Skeletal muscle tissue (tissue), 5 donors: ENCODE results near the gene DDX54. TPM values are rescaled to one million over a fixed set of nuclear protein-coding genes. Genes with fewer than 3 reads are reported as not detected.

Experiments
- H3K27ac ChIP-seq: one replicate; pipeline ENCODE4 v1.7.0; 2013; ENCODE audit warnings: mild to moderate bottlenecking, low read depth, low read length, inconsistent platforms
- H3K27me3 ChIP-seq, 3 donors: one replicate each; pipeline ENCODE4 v1.7.0; 2013; ENCODE audit warnings: low read length in 3 of 3; ENCODE audit not compliant: control insufficient read depth in 3 of 3, insufficient read depth in 3 of 3
- H3K36me3 ChIP-seq, 3 donors: one replicate each; pipeline ENCODE4 v1.7.0; 2013; ENCODE audit warnings: low read length in 3 of 3; ENCODE audit not compliant: control insufficient read depth in 3 of 3, insufficient read depth in 3 of 3
- H3K4me1 ChIP-seq, 3 donors: one replicate each; pipeline ENCODE4 v1.7.0; 2013; ENCODE audit warnings: low read length in 3 of 3, mild to moderate bottlenecking in 3 of 3; ENCODE audit not compliant: control insufficient read depth in 3 of 3, insufficient read depth in 3 of 3
- H3K4me3 ChIP-seq, 3 donors: one replicate each; pipeline ENCODE4 v1.7.0; 2013; ENCODE audit warnings: low read length in 3 of 3
- H3K9ac ChIP-seq, 3 donors: one replicate each; pipeline ENCODE4 v1.7.0; 2013; ENCODE audit warnings: low read length in 3 of 3, mild to moderate bottlenecking in 3 of 3, moderate library complexity in 2 of 3, low read depth in 1 of 3
- H3K9me3 ChIP-seq, 3 donors: one replicate each; pipeline ENCODE4 v1.7.0; 2013; ENCODE audit warnings: low read length in 3 of 3; ENCODE audit not compliant: control insufficient read depth in 3 of 3
- small RNA-seq: library from RNA; depleted of rRNA; stranded (forward); fragments of <200 nt; gene quantifications from one replicate; pipeline ENCODE3, GENCODE V24; 2014
- total RNA-seq: library from RNA; depleted of rRNA; stranded (reverse); fragments of >200 nt; gene quantifications from one replicate; pipeline ENCODE4 v1.2.3, GENCODE V29; 2014
- donor health status: Osteomylitis.

DDX54 gene
- total RNA-seq, 1 donor from 2014 or later, result 29.7 TPM

DNA sequence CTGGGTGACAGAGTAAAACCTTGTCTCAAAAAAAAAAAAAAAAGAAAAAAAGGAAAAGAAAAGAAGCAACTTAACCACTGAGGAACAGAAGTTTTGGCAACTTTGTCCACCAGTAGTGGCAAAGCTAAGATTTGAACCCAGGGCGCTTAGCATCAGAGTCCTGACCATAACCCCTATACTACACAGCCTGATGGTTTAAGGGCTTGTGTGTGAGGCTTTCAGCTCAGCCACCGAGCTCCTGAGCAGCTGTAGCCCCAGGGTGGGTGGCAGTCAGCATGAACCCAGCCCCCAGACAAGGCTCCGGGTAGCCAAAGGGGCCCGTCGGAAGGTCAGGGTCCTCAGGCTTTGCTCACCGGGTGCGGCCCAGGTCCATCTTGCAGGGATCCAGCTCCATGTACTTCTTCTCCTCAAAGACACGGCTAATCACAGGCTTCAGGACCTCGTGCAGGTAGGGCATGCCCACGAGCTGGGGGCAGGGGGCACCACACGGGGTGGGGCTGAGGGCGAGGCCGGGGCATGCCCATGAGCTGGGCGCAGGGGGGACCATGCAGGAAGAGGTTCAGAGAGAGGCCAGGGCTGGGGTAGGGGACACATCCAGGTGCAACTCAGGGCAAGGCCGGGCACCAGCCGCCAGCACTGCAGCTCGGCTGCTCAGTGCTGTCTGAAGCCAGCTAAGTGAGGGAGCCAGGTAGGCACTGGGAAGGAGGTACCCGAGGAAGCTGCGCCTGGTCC is 70.7 kb downstream of the DDX54 start:
- Histone ChIP-seq H3K36me3 (no peaks in the 10 kb centered on the region), H3K9me3 (no peaks in the 10 kb centered on the region), H3K27ac (no peak overlapping the region), H3K4me1 (no peaks in the 10 kb centered on the region), H3K9ac (no peak overlapping the region), H3K4me3 (no peak overlapping the region), H3K27me3 (peaks cover 3 to 30% (median 15%) of the 10 kb centered on the region in 3 donors)

DNA sequence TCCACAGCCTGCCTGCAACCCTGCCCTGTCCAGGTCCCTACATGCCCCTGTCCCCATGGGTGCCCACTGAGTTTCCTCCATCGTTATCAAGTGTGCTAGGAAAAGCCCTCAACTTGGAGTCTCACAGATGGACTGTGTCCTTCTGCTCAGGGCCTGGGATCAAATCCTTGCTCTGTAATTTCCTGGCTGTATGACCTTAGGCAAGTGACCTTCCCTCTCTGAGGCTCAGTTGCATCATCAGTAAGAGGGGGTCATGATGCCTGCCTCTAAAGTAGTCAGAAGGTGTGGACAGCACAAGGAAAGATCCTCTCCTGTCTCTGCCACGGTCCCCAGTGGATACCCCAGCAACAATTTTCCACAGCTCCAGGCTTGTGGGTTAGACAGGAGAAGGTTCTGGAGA is 71.9 kb downstream of the DDX54 start:
- no peak overlapping the region for H3K4me3 ChIP-seq
- no peaks in the 10 kb centered on the region for H3K36me3 ChIP-seq
- no peaks in the 10 kb centered on the region for H3K4me1 ChIP-seq
- no peak overlapping the region for H3K27ac ChIP-seq
- H3K27me3 ChIP-seq, result peaks cover 3 to 32% (median 13%) of the 10 kb centered on the region in 3 donors
- H3K9ac ChIP-seq, result no peak overlapping the region
- no peaks in the 10 kb centered on the region for H3K9me3 ChIP-seq

DNA sequence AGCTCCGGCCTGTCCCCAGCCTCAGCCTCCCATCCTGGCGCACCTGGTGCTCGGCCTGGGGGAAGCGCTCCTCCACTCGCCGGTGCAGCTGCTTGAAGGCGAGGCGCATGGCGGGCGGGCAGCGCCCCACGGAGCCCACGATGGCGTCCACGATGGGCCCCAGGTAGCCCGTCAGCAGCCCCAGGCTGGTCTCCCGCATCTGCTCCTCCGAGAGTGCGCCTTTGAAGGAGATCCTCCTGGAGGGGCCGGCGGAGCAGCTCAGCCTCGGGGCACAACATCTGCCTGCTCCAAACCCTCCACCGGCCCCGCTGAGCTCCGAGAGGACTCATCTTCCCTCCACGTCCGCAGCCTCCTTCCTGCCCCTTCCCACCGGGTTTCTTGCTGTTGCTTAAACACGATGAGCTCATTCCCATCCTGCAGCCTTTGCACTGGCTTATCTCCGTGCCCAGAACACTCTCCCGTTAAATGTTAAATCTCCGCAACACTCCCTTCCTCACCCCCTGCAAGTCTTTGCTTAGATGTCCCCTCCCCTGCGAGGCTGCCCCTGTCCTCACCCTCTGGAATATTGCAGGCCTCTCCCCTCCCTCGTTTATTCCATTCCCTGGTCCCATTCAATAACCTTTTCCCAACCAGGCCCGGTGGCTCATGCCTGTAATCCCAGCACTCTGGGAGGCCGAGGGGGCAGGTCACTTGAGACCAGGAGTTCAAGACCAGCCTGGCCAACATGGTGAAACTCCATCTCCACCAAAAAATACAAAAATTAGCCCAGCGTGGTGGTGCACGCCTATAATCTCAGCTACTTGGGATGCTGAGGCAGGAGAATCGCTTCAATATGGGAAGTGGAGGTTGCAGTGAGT is 73.0 kb downstream of the DDX54 start:
- Histone ChIP-seq H3K27me3 (peaks cover 3 to 32% (median 13%) of the 10 kb centered on the region in 3 donors), H3K9me3 (no peaks in the 10 kb centered on the region), H3K4me3 (no peak overlapping the region), H3K36me3 (no peaks in the 10 kb centered on the region), H3K27ac (no peak overlapping the region), H3K9ac (no peak overlapping the region), H3K4me1 (no peaks in the 10 kb centered on the region)

DNA sequence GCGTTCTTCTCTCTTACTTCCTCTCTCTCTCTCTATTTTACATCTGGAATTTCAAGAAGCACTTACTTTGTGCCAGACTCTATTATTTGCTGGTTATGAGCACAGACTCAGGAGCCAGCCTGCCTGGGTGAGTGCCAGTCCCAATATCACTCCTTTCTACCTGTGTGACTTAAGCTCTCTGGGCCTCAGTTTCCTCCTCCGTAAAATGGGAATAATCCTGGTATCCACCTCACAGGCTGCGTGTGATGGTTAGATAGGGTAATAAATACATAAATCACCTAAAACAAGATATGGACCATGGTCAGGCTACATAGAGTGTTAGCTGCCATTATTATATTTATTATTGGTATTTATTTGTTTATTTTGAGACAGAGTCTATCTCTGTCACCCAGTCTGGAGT is 74.0 kb downstream of the DDX54 start:
- H3K27me3 ChIP-seq, result peaks cover 3 to 32% (median 13%) of the 10 kb centered on the region in 3 donors
- no peak overlapping the region for H3K27ac ChIP-seq
- H3K4me1 ChIP-seq, result no peaks in the 10 kb centered on the region
- no peaks in the 10 kb centered on the region for H3K9me3 ChIP-seq
- H3K4me3 ChIP-seq, result no peak overlapping the region
- H3K9ac ChIP-seq, result no peak overlapping the region
- H3K36me3 ChIP-seq, result no peaks in the 10 kb centered on the region

DNA sequence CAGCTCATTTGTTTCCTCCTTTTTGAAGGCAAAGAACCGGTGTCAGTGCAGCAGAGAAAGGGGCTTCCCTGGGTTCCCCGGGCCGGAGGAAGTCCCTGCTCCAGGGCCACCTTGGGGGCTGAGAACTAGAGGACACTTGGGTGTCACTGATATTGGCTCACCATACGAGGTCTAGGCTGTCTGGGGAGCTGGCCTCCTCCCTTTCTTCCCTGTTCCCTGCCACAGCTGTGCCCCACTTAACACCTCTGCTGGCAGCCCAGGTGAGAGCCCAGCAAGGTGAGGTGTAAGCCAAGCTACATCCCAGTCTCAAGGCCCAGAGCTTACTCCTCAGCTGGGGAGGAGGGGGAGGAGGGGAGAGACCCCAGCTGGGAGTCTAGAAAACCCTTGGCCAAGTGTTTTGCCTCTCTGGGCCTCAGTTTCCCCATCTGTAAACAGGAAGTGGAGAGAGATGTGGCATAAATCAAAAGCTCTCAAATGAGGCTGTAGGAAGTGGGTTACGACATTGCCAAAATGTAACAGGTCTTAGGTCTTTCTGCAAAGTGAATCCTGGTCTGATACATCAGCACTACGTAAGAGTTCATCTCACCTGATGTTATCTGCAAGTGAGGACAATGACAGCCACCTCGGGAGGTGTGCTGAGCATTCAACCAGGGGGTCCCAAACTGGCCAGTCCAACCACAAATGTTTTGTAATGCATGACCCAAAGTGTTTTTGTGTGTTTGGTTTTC is 75.2 kb downstream of the DDX54 start:
- Histone ChIP-seq H3K9ac (no peak overlapping the region), H3K36me3 (no peaks in the 10 kb centered on the region), H3K27ac (no peak overlapping the region), H3K4me3 (no peak overlapping the region), H3K4me1 (no peaks in the 10 kb centered on the region), H3K9me3 (no peaks in the 10 kb centered on the region), H3K27me3 (peaks cover 3 to 32% (median 13%) of the 10 kb centered on the region in 3 donors)

DNA sequence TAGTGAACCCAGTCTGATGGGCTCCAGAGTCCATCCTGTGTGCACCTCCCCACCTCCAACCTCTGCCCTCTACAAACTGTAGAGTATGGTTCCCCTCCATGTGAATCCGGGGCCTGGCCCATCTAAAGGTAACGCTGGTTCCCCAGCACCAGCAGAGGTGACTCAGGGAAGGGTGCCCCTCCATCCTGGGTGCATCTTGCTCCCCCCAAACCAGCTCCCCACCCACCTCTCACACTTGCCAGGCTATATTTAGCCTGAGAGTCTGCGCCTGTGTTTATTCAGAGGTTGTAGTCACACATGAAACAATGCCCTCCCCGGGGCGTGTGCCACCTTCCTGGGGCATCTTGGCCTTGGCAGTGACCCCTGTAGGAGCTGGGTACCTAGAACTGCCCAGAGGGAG is 75.9 kb downstream of the DDX54 start:
- H3K4me1 ChIP-seq, result no peaks in the 10 kb centered on the region
- no peak overlapping the region for H3K4me3 ChIP-seq
- H3K9ac ChIP-seq, result no peak overlapping the region
- peaks cover 3 to 29% (median 10%) of the 10 kb centered on the region in 3 donors for H3K27me3 ChIP-seq
- H3K27ac ChIP-seq, result no peak overlapping the region
- no peaks in the 10 kb centered on the region for H3K36me3 ChIP-seq
- H3K9me3 ChIP-seq, result no peaks in the 10 kb centered on the region

DNA sequence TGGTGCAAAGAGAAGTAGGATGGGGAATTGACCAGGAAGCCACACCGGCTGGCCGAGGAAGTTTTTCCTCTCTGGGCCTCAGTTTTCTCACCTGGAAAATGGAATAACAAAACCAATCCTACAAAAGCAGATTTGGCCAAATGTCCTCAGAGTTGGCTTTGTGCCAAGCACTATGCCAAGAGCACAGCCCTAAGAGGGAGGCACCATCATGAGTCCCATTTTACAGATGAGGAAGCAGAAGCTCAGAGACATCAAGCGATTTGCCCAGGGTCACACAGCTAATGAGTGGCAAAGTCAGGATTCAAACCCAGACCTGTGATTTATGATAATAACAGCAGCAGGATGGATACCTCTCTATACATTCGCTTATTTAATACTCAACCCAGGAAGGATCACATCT is 77.0 kb downstream of the DDX54 start:
- Histone ChIP-seq H3K27me3 (peaks cover 8 to 33% (median 13%) of the 10 kb centered on the region in 3 donors), H3K4me3 (no peak overlapping the region), H3K9ac (no peak overlapping the region), H3K9me3 (no peaks in the 10 kb centered on the region), H3K27ac (no peak overlapping the region), H3K36me3 (no peaks in the 10 kb centered on the region), H3K4me1 (no peaks in the 10 kb centered on the region)

Small RNAs within 50 kb of the gene (small RNA-seq; reads per million reads assigned to genes)
- not detected for gene MIR7106
- not detected for gene RF00019

Other genes starting within 250 kb of the DDX54 start
- 6.3 TPM for gene OAS3, start 247.0 kb downstream of the DDX54 start, total RNA-seq
- gene OAS2, start 207.0 kb downstream of the DDX54 start, total RNA-seq, result 6.8 TPM
- 3.1 TPM for gene DTX1, start 128.7 kb downstream of the DDX54 start, total RNA-seq
- not detected for gene RASAL1, start 49.7 kb downstream of the DDX54 start, total RNA-seq
- gene CFAP73, start 35.8 kb downstream of the DDX54 start, total RNA-seq, result not detected
- gene RITA1, start 243 bp upstream of the DDX54 start, total RNA-seq, result 10.4 TPM
- gene TPCN1, start 36.0 kb upstream of the DDX54 start, total RNA-seq, result 11.0 TPM
- 8.4 TPM for gene SLC8B1, start 149.6 kb upstream of the DDX54 start, total RNA-seq
- gene PLBD2, start 173.1 kb upstream of the DDX54 start, total RNA-seq, result 4.2 TPM
- not detected for gene SDS, start 218.4 kb upstream of the DDX54 start, total RNA-seq
- gene SDSL, start 236.9 kb upstream of the DDX54 start, total RNA-seq, result 0.52 TPM